VCaP (cell line): ENCODE measurements around the gene NIN.

Experiments used
- H3K27ac ChIP-seq: fragments of 450-650 bp; 2 replicates; pipeline ENCODE4 v1.5.1; 2017
- CTCF ChIP-seq: fragments of 450-650 bp; conservative IDR thresholded peaks from 2 replicates; pipeline ENCODE4 v1.5.1; 2017; ENCODE audit warnings: mild to moderate bottlenecking, moderate library complexity

The NIN gene

GRCh38 chr14:50739186-50739585, 91.8 kb downstream of the NIN start:
- no peak for TF ChIP-seq CTCF
- no peak overlapping the region for H3K27ac ChIP-seq

DNA sequence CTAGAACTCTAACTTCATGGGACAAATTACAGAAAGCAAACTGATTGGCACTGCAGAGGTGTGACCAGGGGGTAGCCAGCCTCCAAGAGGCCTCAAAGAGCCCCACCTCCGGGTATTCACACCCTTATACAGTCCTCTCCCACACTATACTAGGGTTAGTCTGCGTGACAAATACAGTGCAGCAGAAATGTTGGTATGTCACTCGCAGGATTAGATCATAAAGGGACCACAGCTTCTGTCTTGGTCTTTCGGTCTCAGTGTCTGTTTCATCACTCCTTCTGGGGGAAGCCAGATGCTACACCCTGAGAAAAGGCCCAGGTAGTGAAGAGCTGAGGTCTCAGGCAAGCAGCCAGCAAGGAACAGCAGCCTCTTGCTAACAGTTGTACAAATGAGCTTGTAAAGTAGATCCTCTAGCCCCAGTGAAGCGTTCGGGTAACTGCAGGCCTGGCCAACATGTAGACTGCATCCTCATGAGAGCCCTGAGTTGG, 94.0 kb downstream of the NIN start:
- peak overlapping the region; percentile 48 for H3K27ac ChIP-seq
- TF ChIP-seq CTCF = no peak

GRCh38 chr14:50734950-50735695, 95.8 kb downstream of the NIN start:
- peak overlapping the region; percentile 48 for H3K27ac ChIP-seq
- no peak; the same call in 1 of the 2 replicates for TF ChIP-seq CTCF

GRCh38 chr14:50733494-50733893, 97.5 kb downstream of the NIN start:
- H3K27ac ChIP-seq = peak overlapping the region; percentile 34
- no peak for TF ChIP-seq CTCF

- no peak overlapping the region for H3K27ac ChIP-seq
- no peak for TF ChIP-seq CTCF
These were observed 102.1 kb downstream of the NIN start for GRCh38 chr14:50728836-50729235.

- TF ChIP-seq CTCF = no peak
- H3K27ac ChIP-seq = no peak overlapping the region
These were observed 104.4 kb downstream of the NIN start for GRCh38 chr14:50726372-50727107.

DNA sequence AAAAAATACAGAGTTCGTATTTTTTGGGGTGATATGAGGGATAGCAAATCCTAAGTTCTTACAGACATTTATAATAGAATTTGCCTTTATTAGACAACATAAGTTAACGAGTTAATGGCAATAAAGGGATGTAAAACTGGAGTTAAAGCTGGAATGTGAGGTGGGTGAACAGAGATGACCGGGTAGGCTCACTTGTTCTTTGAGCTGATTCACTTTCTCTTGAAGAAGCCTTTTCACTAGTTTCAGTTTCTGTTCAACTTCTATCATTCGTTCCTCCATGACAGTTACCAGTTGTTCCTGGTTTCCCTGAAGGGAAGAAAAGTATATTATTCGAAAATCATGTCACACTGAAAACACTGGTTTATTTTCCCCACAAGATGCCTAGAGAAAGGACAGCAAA, 105.2 kb downstream of the NIN start:
- no peak overlapping the region for H3K27ac ChIP-seq
- no peak for TF ChIP-seq CTCF
